ENCODE measurements around the gene RP2.

The RP2 gene

GRCh38 chrX:46844913-46845312 lies 8.1 kb downstream of the RP2 start:
- no peak for DNase-seq (ENCODE audit: low read depth)

GRCh38 chrX:46849933-46850332 lies 13.1 kb downstream of the RP2 start:
- DNase-seq (ENCODE audit: low read depth) = no peak

GRCh38 chrX:46850771-46851170 lies 13.9 kb downstream of the RP2 start:
- DNase-seq (ENCODE audit: low read depth) = no peak

- DNase-seq (ENCODE audit: low read depth) = no peak
Observed at GRCh38 chrX:46856483-46856882, 19.6 kb downstream of the RP2 start.

GRCh38 chrX:46860557-46860956 lies 23.7 kb downstream of the RP2 start:
- DNase-seq (ENCODE audit: low read depth) = no peak

DNA sequence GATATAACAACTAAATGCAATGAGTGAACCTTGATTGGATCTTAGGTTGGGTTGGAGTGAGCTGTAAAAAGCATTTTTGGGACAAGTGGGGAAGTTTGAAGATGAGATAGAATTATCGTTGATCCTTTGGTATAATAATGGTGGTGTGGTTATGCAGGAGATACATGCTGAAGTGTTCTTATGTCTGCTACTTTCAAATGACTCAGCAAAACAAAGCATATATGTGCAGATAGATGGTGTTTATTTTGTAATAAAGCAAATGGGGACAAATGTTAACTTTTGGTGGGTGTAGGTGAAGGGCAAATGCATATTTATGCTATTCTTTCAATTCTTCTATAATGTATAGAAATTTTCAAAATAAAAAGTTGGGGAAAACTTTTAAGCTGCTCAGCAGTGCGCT lies 26.2 kb downstream of the RP2 start:
- no peak for DNase-seq (ENCODE audit: low read depth)

DNA sequence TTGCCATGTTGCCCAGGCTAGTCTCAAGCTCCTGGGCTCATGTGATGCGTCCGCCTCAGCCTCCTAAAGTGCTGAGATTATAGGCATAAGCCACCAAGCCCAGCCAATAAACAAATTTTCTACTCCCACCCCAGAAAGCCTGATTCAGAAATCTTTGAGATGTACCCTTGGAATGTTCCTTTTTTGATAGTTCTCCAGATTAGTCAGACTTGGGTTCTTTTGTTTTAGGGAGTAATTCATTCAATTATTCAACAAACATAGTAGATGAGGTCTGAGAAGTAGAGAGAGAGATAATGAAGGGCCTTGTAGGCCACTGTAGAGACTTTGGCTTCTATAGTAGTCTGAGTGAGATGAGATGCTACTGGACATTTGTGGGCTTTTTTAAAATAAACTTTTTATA lies 27.8 kb downstream of the RP2 start:
- DNase-seq (ENCODE audit: low read depth) = no peak

- DNase-seq (ENCODE audit: low read depth) = no peak
Observed at GRCh38 chrX:46865281-46865680, 28.4 kb downstream of the RP2 start.

DNA sequence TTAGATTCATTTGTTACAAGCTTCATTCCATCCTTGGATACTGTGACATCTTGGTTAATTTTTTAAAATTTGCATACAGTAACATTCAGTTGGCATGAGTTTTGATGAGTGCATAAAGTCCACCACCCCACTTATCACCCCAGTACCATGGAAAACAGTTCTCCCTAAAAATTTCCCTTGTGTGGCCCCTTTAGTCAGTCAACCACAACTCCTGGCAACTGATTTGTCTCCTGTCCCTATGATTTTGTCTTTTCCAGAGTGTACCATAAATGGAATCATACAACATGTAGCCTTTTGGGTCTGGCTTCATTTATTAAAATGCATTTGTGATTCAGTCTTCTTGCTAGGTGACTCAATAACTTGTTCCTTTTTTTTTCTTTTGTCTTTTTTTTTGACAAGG lies 29.9 kb downstream of the RP2 start:
- no peak for DNase-seq (ENCODE audit: low read depth)

GRCh38 chrX:46873746-46874145 lies 36.9 kb downstream of the RP2 start:
- no peak for DNase-seq (ENCODE audit: low read depth)

GRCh38 chrX:46876901-46877300 lies 40.1 kb downstream of the RP2 start:
- DNase-seq (ENCODE audit: low read depth) = no peak

- no peak for DNase-seq (ENCODE audit: low read depth)
Observed at GRCh38 chrX:46882266-46882665, 45.4 kb downstream of the RP2 start.

DNA sequence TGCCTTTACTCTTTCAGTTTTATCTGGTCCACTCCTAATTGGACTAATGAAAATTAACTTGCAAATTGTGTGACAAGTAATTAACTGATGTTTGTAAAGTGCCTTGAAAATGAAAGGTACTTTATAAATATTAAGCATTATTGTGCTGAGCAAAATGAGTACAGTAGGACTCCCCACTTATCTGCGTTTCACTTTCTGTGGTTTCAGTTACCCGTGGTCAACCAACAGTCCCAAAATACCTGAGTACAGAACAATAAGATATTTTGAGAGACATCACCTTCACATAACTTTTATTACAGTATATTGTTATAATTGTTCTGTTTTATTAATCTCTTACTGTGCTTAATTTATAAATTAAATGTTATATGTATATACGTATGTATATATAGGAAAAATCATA lies 48.0 kb downstream of the RP2 start:
- no peak for DNase-seq (ENCODE audit: low read depth)

- DNase-seq (ENCODE audit: low read depth) = no peak
Observed at GRCh38 chrX:46898207-46898606, 61.4 kb downstream of the RP2 start.

GRCh38 chrX:46903458-46904242 lies 66.8 kb downstream of the RP2 start:
- DNase-seq (ENCODE audit: low read depth) = no peak

DNA sequence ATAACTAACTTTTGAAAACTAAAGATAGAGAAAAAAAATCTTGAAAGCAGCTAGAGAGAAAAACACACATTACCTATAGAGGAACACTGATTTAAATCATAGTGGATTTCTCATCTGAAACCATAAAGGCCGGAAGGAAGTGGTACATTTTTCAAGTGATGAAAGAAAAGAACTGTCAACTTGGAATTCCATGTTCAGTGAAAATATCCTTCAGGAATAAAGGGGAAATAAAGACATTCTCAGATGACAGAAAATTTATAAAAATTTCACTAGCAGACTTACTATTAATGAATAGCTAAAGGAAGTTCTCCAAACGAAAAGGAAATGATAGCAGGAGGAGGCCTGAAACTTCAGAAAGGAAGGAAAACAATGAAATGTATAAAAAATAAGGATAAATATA lies 67.8 kb downstream of the RP2 start:
- no peak for DNase-seq (ENCODE audit: low read depth)

GRCh38 chrX:46910415-46910814 lies 73.6 kb downstream of the RP2 start:
- no peak for DNase-seq (ENCODE audit: low read depth)

DNA sequence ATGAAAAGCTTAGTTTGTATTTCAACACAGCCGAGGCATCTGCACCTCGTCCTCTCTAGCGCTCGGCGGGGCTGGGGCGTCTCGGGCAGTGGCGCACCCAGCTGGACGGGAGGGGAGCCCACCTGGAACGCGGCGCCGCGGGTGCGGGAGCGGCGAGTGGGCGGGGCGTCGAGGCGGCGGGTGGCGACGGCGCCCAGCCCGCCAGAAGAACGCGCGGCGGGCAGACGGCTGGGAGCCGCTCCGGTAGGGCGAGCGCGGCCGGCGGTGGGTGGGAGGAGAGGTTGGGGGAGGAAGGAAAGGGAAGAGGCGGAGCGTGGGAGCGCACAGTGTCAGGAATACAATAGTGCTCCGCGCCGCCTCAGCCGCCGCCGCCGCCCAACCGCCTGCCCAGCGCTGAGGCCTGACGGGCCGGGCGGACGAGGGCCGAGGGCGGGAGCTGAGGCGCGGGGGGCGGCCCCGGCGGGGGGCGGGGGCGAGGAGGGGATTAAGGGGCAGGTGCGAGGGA lies 75.3 kb downstream of the RP2 start, which contains the start of gene JADE3:
Gene JADE3 (plus strand): TSS at position 324 of the 505 bp plus-strand sequence. CDS start 72,474 bp downstream, outside the sequence.
- no peak for DNase-seq (ENCODE audit: low read depth)

- no peak for DNase-seq (ENCODE audit: low read depth)
Observed at GRCh38 chrX:46912603-46913491, 76.0 kb downstream of the RP2 start.

- DNase-seq (ENCODE audit: low read depth) = no peak
Observed at GRCh38 chrX:46913667-46914066, 76.8 kb downstream of the RP2 start.

DNA sequence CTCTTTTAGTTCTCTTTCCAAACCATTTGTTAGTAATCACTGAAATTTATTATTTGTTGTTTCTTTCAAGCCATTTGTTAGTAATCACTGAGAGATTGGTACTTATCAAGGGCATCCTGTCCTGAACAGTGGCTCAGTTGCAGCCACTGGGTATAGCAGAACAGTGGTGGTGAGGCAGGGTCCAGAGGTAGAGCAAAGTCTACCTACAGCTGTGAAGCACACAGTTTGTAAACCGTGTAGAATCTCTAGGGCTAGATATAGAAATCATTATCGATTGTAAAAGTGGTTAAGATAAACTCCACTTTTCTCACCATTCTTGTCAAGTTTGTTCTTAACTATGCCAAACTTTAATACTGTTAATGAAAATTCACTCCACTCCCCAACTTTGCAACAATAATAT lies 79.4 kb downstream of the RP2 start:
- DNase-seq (ENCODE audit: low read depth) = no peak

- no peak for DNase-seq (ENCODE audit: low read depth)
Observed at GRCh38 chrX:46917622-46918021, 80.8 kb downstream of the RP2 start.

DNA sequence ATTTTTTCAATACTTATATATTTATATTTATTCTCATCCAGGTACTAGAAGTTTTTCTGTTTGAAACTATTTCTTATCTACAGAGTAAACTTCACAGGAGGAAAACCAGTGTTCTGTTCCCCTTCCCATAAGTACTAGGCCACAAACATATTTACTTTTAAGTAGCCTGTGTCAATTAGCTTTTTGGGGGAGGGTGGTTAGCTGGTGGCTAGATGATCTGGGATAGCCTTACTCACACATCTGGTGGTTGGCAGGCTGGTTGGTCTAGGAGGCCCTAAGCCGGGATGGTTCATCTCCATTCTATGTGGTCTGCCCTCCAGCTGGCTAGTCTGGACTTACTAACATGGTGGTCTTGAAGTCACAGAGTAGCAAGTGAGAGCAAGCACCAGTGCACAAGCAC lies 81.6 kb downstream of the RP2 start:
- no peak for DNase-seq (ENCODE audit: low read depth)
